ENCODE results near the gene CPNE2.

DNA sequence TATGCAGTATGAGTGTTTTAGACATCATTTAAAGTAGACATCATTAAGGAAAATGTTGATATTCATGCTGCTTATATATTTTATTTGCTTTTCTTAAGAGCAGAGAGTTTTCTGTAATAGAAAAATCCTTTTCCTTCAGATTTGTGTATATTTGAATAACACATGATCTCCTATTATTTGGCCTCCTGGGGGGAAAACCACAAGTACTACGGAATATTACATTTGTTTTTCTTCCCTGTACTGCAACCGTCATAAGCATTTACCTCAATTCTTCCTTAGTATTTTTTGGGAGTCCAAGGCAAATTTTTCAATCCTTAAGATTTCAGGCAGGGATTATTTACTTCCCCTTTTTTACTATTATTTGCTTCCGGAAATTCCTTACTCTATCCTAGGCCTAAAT is 99.8 kb downstream of the CPNE2 start:
- TF ChIP-seq CBX8 (IDR thresholded peaks at IDR 0.05; ENCODE audit: borderline replicate concordance, low read depth, low read length) (no peak), SP1 (IDR thresholded peaks at IDR 0.05; ENCODE audit: low read depth, low read length) (no peak)
